Heart left ventricle (tissue), 13 donors: Measurements from ENCODE around the gene SRGAP1.

Source experiments
- POLR2A ChIP-seq, 2 donors: fragments of 450-650 bp; IDR thresholded peaks; one replicate each; pipeline ENCODE4 v1.6.1; 2017; ENCODE audit warnings: antibody characterized with exemption in 2 of 2, mild to moderate bottlenecking in 2 of 2, moderate library complexity in 2 of 2
- TF ChIP-seq, protein P1 (sequence below), 12 donors: fragments of 200-600 bp; sonication (generic) in 4 of 12; IDR thresholded peaks; one replicate each; pipeline versions ENCODE4 v1.5.0 to v1.8.0; 2018 to 2022; ENCODE audit warnings: antibody characterized with exemption in 12 of 12, mild to moderate bottlenecking in 5 of 12
- donor health status: ischemic (EF 13 %, LVEDD 7.1; RV severe dilation, severe dysfunction).
- donor health status: DM: no; HTN: yes; CAD: no.
- donor health status: DM: no; HTN: no; CAD: no.
- donor health status: ischemic (EF 25% LVEDD 6.9; RV normal size, moderate dysfunction).
- donor health status: ischemic (EF 25% LVEDD 5.7; RV mildly dilated, moderate dysfunction).
- donor health status: ischemic (EF 35%, LVEDD 5.7; RV mildly dilated, moderate dysfunction).
- donor health status: nonischemic (EF 11% LVEDD 7.7; RV severe dilation, severe dysfunction).
- donor health status: DM: yes; HTN: yes; CAD: no.
- donor health status: PGD.
- donor health status: ischemic (EF 29% LVEDD 5.4; RV normal size, mild dysfunction).
- donor health status: nonischemic (EF 23%, LVEDD 6.1; RV moderate dilation, normal function).

DNA sequence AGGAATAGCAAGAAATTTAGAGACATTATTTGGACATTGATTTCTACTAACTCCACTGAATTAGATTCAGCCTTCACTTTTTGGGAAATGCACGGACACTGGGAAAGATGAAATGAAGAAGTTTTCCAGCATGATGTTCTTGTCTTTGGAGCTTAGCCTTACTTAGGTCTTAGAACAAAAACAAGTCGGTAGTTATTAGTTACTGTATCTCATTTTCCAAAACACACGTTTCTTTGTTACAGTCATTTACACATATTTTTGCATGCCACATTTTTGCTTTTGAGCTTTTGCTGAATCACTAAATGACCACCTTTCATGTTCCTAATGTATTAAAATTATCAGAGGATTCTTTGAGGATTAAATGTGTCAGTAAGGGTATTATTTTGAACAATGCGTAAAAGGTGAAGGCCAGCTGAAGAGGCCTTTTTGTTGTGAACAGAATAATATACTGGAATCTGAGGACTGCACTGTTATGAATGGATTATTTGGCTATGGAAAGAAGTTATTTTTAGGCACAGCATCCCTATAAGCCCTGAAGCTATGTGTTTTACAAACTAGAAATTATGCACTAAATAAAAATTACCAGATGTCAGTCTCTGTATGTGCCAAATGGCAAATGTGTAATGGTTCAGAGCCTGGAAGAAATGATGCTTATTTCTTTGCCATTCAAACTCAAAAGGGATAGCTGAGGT, 138.2 kb downstream of the SRGAP1 start:
- TF ChIP-seq, protein P1, sequence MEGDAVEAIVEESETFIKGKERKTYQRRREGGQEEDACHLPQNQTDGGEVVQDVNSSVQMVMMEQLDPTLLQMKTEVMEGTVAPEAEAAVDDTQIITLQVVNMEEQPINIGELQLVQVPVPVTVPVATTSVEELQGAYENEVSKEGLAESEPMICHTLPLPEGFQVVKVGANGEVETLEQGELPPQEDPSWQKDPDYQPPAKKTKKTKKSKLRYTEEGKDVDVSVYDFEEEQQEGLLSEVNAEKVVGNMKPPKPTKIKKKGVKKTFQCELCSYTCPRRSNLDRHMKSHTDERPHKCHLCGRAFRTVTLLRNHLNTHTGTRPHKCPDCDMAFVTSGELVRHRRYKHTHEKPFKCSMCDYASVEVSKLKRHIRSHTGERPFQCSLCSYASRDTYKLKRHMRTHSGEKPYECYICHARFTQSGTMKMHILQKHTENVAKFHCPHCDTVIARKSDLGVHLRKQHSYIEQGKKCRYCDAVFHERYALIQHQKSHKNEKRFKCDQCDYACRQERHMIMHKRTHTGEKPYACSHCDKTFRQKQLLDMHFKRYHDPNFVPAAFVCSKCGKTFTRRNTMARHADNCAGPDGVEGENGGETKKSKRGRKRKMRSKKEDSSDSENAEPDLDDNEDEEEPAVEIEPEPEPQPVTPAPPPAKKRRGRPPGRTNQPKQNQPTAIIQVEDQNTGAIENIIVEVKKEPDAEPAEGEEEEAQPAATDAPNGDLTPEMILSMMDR (IDR thresholded peaks at IDR 0.05) = no peak
- no peak for TF ChIP-seq POLR2A (IDR thresholded peaks at IDR 0.05)
